Activated naive CD8-positive, alpha-beta T cell treated with anti-CD3 and anti-CD28 coated beads, Interleukin-2, amount 10 ng/mL, durations not matched to agents 7 days and 5 days (primary cell): ENCODE results near the gene SLC5A9. TPM values are rescaled to one million over a fixed set of nuclear protein-coding genes. Genes with fewer than 3 reads are reported as not detected.

ENCODE experiments used
- ATAC-seq: fragments of 150-1000 bp; cut with Tn5 transposase; one replicate; pipeline ENCODE4 v1.10.0; 2021; ENCODE audit warnings: low read depth, moderate library complexity
- POLR2A ChIA-PET: fragments of 350-600 bp; sonication (Branson Sonifier 250); formaldehyde crosslinking; loops from one replicate; lab custom pipeline; 2021; ENCODE audit warnings: antibody characterized with exemption; lab: Charles Lee
- DNase-seq: peaks from one replicate; pipeline ENCODE4 v3.0.0; 2021
- H3K27ac Mint-ChIP-seq: one replicate; pipeline ENCODE4 v1.8.0; 2022; ENCODE audit warnings: mild to moderate bottlenecking, mixed read lengths
- H3K27me3 Mint-ChIP-seq: one replicate; pipeline ENCODE4 v1.8.0; 2022; ENCODE audit warnings: mild to moderate bottlenecking, moderate library complexity, mixed read lengths
- H3K36me3 Mint-ChIP-seq: one replicate; pipeline ENCODE4 v1.8.0; 2021; ENCODE audit warnings: mild to moderate bottlenecking, mixed read lengths
- H3K4me1 Mint-ChIP-seq: one replicate; pipeline ENCODE4 v1.8.0; 2021; ENCODE audit warnings: mixed read lengths
- H3K4me3 Mint-ChIP-seq: one replicate; pipeline ENCODE4 v1.8.0; 2022; ENCODE audit warnings: mild to moderate bottlenecking, moderate library complexity, mixed read lengths
- H3K9me3 Mint-ChIP-seq: one replicate; pipeline ENCODE4 v1.8.0; 2021; ENCODE audit warnings: mixed read lengths
- total RNA-seq, 2 experiments: library from RNA; stranded (reverse); gene quantifications; one replicate each; pipeline ENCODE4 v1.2.3, GENCODE V29; 2021

The SLC5A9 gene
- total RNA-seq, 2 experiments from 2014 or later: not detected

- H3K36me3 Mint-ChIP-seq: no peaks in the 10 kb centered on the region
- no peak for ATAC-seq
- no peaks in the 10 kb centered on the region for H3K9me3 Mint-ChIP-seq
- no peak for DNase-seq
- H3K4me3 Mint-ChIP-seq: no peak overlapping the region
- no peak overlapping the region for H3K27ac Mint-ChIP-seq
- H3K27me3 Mint-ChIP-seq: peaks cover 2% of the 10 kb centered on the region
- H3K4me1 Mint-ChIP-seq: no peaks in the 10 kb centered on the region
- POLR2A ChIA-PET: interaction anchor here (0.8 kb wide), 1 partner anchor 235 kb away, joined by 4 read pairs; no protein-coding TSS in a partner anchor
Observed at GRCh38 chr1:48235652-48236051, 13.1 kb downstream of the SLC5A9 start.

- no peaks in the 10 kb centered on the region for H3K9me3 Mint-ChIP-seq
- POLR2A ChIA-PET: no interaction called here
Observed at GRCh38 chr1:48236716-48237470, 14.4 kb downstream of the SLC5A9 start.

GRCh38 chr1:48242141-48242736 lies 19.7 kb downstream of the SLC5A9 start:
- Mint-ChIP-seq H3K4me1 (peaks cover 3% of the 10 kb centered on the region), H3K27ac (no peak overlapping the region), H3K9me3 (no peaks in the 10 kb centered on the region), H3K4me3 (no peak overlapping the region), H3K36me3 (no peaks in the 10 kb centered on the region), H3K27me3 (no peaks in the 10 kb centered on the region)
- POLR2A ChIA-PET: no interaction called here
- no peak for DNase-seq
- no peak for ATAC-seq

More at GRCh38 chr1:48236716-48237470, 14.4 kb downstream of the SLC5A9 start:
- DNase-seq (no peak), ATAC-seq (peak; percentile 36)
- Mint-ChIP-seq H3K27me3 (peaks cover 2% of the 10 kb centered on the region), H3K4me1 (no peaks in the 10 kb centered on the region), H3K4me3 (no peak overlapping the region), H3K36me3 (no peaks in the 10 kb centered on the region), H3K27ac (no peak overlapping the region)

GRCh38 chr1:48245106-48245505 lies 22.6 kb downstream of the SLC5A9 start:
- Mint-ChIP-seq H3K4me1 (peaks cover 3% of the 10 kb centered on the region), H3K27me3 (peaks cover 4% of the 10 kb centered on the region), H3K27ac (no peak overlapping the region), H3K4me3 (no peak overlapping the region), H3K9me3 (no peaks in the 10 kb centered on the region), H3K36me3 (no peaks in the 10 kb centered on the region)
- DNase-seq: no peak
- ATAC-seq: no peak
- POLR2A ChIA-PET: no interaction called here

DNA sequence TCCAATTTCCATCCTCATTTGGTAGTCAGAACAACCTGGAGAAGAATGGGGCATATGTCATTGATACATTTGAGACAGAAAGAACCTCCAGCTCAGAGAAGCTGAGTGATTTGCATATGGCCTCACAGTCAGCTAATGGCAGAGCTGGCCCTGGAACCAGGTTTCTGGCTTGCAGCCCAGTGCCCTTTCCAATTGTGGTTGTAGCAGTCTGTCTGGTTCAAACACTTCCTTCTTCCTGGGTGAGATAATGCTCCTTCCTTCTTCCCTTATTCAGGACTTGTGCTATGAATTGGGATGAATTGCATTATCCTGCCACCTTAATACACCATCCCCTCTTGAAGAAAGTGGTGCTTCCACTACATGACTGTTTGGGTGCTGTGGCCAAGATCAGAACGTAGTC lies 24.2 kb downstream of the SLC5A9 start:
- DNase-seq (no peak), ATAC-seq (no peak)
- Mint-ChIP-seq H3K27me3 (peaks cover 4% of the 10 kb centered on the region), H3K36me3 (no peaks in the 10 kb centered on the region), H3K9me3 (no peaks in the 10 kb centered on the region), H3K4me1 (peaks cover 10% of the 10 kb centered on the region), H3K27ac (no peak overlapping the region), H3K4me3 (no peak overlapping the region)
- POLR2A ChIA-PET: no interaction called here

- no peak overlapping the region for H3K27ac Mint-ChIP-seq
- peaks cover 20% of the 10 kb centered on the region for H3K4me1 Mint-ChIP-seq
- no peak overlapping the region for H3K4me3 Mint-ChIP-seq
- peaks cover 4% of the 10 kb centered on the region for H3K27me3 Mint-ChIP-seq
- DNase-seq (no peak), ATAC-seq (no peak)
- no peaks in the 10 kb centered on the region for H3K36me3 Mint-ChIP-seq
- H3K9me3 Mint-ChIP-seq: no peaks in the 10 kb centered on the region
- POLR2A ChIA-PET: no interaction called here
Observed at GRCh38 chr1:48248356-48248755, 25.8 kb downstream of the SLC5A9 start.

DNA sequence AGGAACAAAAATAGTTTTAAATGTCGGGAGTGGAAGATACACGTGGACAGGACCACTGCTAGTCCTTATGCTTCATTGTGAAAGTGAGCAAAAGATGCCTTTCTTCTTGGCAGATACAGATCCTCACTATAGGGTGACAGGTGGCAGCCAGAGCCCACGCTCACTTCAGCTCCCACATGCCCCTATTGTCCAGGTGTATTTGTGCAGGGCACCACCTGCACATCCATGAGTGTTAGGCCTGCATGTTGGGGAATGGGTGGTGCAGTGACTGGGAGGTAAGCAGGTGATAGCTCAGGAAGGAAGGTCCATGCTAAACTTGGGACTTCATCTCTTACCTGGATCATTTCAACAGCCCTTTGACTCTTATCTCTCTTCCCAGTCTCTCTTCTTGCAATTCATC lies 27.4 kb downstream of the SLC5A9 start:
- H3K27me3 Mint-ChIP-seq: peaks cover 4% of the 10 kb centered on the region
- ATAC-seq (no peak), DNase-seq (no peak)
- H3K9me3 Mint-ChIP-seq: no peaks in the 10 kb centered on the region
- POLR2A ChIA-PET: no interaction called here
- H3K36me3 Mint-ChIP-seq: no peaks in the 10 kb centered on the region
- H3K27ac Mint-ChIP-seq: no peak overlapping the region
- H3K4me1 Mint-ChIP-seq: peaks cover 21% of the 10 kb centered on the region
- no peak overlapping the region for H3K4me3 Mint-ChIP-seq

- POLR2A ChIA-PET: no interaction called here
- DNase-seq (no peak), ATAC-seq (no peak)
- Mint-ChIP-seq H3K27me3 (peaks cover 4% of the 10 kb centered on the region), H3K27ac (no peak overlapping the region), H3K4me1 (peaks cover 18% of the 10 kb centered on the region), H3K9me3 (no peaks in the 10 kb centered on the region), H3K36me3 (no peaks in the 10 kb centered on the region), H3K4me3 (no peak overlapping the region)
Observed at GRCh38 chr1:48250572-48250971, 28.1 kb downstream of the SLC5A9 start.

DNA sequence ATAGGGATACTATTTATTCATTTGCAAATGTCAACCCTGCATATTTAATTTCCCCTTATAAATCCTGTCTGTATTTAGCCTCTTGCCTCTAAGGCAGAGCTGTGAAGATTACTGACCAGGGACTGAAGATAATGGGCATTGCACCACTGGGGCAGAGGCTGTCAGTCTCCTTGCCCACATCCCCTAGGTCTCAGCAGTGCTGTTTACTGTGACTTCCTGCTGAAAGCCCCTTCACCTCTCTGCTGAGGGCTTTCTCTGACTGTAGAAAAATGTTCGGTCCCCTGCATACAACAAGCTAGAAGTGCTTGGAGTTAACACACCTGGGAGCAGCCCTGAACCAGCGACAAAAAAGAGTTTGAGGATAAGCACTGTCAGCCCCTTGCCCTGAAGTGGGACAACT lies 28.8 kb downstream of the SLC5A9 start:
- Mint-ChIP-seq H3K4me3 (no peak overlapping the region), H3K27ac (no peak overlapping the region), H3K27me3 (peaks cover 4% of the 10 kb centered on the region), H3K9me3 (no peaks in the 10 kb centered on the region), H3K4me1 (peaks cover 18% of the 10 kb centered on the region), H3K36me3 (no peaks in the 10 kb centered on the region)
- DNase-seq (no peak), ATAC-seq (no peak)
- POLR2A ChIA-PET: no interaction called here

DNA sequence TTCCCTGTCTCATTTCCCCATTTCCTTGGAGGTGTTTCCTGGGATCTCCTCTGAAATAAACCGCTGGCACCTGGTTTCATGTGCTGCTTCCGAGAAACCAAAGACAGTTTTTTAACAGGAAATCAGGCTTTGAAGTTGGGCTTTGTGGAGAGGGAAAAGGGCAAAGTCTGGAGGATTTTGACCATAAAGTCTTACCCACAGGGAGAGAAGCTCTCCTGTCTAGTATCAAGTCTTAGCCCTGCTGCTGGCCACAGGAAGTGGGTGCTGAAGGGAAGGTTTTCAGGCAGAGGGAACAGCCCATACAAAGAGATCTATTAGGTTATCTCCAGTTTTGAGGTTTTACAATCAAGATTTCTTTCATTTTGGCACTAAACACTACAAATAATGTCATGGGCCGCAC lies 29.3 kb downstream of the SLC5A9 start:
- peaks cover 5% of the 10 kb centered on the region for H3K27me3 Mint-ChIP-seq
- H3K27ac Mint-ChIP-seq: no peak overlapping the region
- H3K4me3 Mint-ChIP-seq: no peak overlapping the region
- H3K9me3 Mint-ChIP-seq: no peaks in the 10 kb centered on the region
- no peaks in the 10 kb centered on the region for H3K36me3 Mint-ChIP-seq
- DNase-seq (no peak), ATAC-seq (no peak)
- POLR2A ChIA-PET: no interaction called here
- H3K4me1 Mint-ChIP-seq: peaks cover 18% of the 10 kb centered on the region

GRCh38 chr1:48254254-48254653 lies 31.7 kb downstream of the SLC5A9 start:
- DNase-seq (no peak), ATAC-seq (no peak)
- H3K36me3 Mint-ChIP-seq: no peaks in the 10 kb centered on the region
- H3K27me3 Mint-ChIP-seq: peaks cover 2% of the 10 kb centered on the region
- H3K4me3 Mint-ChIP-seq: no peak overlapping the region
- H3K9me3 Mint-ChIP-seq: no peaks in the 10 kb centered on the region
- peaks cover 18% of the 10 kb centered on the region for H3K4me1 Mint-ChIP-seq
- H3K27ac Mint-ChIP-seq: no peak overlapping the region
- POLR2A ChIA-PET: no interaction called here

GRCh38 chr1:48258106-48258505 lies 35.6 kb downstream of the SLC5A9 start:
- no peak for DNase-seq
- POLR2A ChIA-PET: no interaction called here
- Mint-ChIP-seq H3K27me3 (peaks cover 7% of the 10 kb centered on the region), H3K4me3 (no peak overlapping the region), H3K4me1 (peaks cover 2% of the 10 kb centered on the region), H3K9me3 (no peaks in the 10 kb centered on the region), H3K36me3 (no peaks in the 10 kb centered on the region), H3K27ac (no peak overlapping the region)
- no peak for ATAC-seq

DNA sequence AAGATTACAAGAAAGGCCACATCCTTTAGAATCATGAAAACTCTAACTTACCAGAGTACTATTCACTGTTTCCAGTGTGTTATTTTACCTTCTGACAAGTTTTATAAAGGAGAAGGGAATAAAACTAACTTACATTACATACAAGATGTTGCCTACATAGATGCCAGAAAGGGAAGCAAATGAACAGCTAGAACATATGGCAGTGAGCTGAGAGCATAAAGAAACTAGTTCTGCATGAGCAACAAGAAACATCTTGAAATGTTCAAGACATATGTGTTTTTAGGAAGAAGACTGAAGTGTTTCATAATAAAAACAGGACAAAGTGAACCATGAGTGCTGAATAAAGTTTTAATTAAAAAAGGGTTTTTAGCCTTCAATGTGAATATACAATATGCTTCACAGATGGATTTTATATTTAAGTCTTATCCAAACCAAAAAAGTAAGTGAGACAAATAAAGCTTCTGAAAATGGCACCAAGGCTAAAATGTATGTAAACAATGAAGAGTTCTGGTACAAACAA lies 39.4 kb downstream of the SLC5A9 start:
- H3K36me3 Mint-ChIP-seq: no peaks in the 10 kb centered on the region
- no peak for DNase-seq
- no peak overlapping the region for H3K27ac Mint-ChIP-seq
- H3K27me3 Mint-ChIP-seq: peaks cover 6% of the 10 kb centered on the region
- POLR2A ChIA-PET: no interaction called here
- no peaks in the 10 kb centered on the region for H3K9me3 Mint-ChIP-seq
- no peaks in the 10 kb centered on the region for H3K4me1 Mint-ChIP-seq
- ATAC-seq: no peak
- H3K4me3 Mint-ChIP-seq: no peak overlapping the region

DNA sequence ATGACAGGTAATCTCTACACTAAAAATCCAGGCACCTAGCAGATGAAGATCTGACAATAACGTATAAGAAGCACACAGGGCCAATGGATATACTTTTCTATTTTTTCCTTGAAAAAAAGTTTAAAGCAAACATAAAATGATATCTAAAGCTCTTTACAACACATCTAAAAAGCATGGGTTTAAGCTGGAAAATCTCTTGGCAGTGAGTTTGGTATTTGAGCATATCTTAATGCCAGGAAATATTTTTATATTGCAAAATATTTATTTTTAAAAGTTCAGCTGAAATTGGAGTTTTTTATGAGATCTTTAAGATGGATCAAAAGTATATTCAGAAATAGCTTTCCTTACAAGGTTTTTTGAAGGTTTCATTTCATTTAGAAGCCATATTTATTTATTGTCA lies 40.5 kb downstream of the SLC5A9 start:
- H3K4me3 Mint-ChIP-seq: no peak overlapping the region
- DNase-seq (no peak), ATAC-seq (no peak)
- no peaks in the 10 kb centered on the region for H3K4me1 Mint-ChIP-seq
- no peaks in the 10 kb centered on the region for H3K36me3 Mint-ChIP-seq
- H3K9me3 Mint-ChIP-seq: no peaks in the 10 kb centered on the region
- no peak overlapping the region for H3K27ac Mint-ChIP-seq
- peaks cover 6% of the 10 kb centered on the region for H3K27me3 Mint-ChIP-seq
- POLR2A ChIA-PET: no interaction called here
